ENCODE data around the gene VDAC1. TPM values are rescaled to one million over a fixed set of nuclear protein-coding genes. Genes with fewer than 3 reads are reported as not detected.

Gene VDAC1
- polyA plus RNA-seq, 1 donor (not counting 4 experiments of a cell fraction or from before 2014, with no cell fraction given), result 300 TPM

- dilution Hi-C loops (cut with MboI; ENCODE audit: extremely low pct_ligation_motif_present, low sequenced_read_pairs), result no loop called here
- TF ChIP-seq, protein P1, sequence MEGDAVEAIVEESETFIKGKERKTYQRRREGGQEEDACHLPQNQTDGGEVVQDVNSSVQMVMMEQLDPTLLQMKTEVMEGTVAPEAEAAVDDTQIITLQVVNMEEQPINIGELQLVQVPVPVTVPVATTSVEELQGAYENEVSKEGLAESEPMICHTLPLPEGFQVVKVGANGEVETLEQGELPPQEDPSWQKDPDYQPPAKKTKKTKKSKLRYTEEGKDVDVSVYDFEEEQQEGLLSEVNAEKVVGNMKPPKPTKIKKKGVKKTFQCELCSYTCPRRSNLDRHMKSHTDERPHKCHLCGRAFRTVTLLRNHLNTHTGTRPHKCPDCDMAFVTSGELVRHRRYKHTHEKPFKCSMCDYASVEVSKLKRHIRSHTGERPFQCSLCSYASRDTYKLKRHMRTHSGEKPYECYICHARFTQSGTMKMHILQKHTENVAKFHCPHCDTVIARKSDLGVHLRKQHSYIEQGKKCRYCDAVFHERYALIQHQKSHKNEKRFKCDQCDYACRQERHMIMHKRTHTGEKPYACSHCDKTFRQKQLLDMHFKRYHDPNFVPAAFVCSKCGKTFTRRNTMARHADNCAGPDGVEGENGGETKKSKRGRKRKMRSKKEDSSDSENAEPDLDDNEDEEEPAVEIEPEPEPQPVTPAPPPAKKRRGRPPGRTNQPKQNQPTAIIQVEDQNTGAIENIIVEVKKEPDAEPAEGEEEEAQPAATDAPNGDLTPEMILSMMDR (optimal IDR thresholded peaks at IDR 0.05 in 1 of 3, IDR thresholded peaks at IDR 0.05 in 1 of 3, conservative IDR thresholded peaks at IDR 0.05 in 1 of 3; ENCODE audit: extremely low read depth in 1 of 3, insufficient read depth in 2 of 3, low read length in 3 of 3), result no peak
- no peak for TF ChIP-seq EZH2 (IDR thresholded peaks at IDR 0.05; ENCODE audit: low read length)
- Histone ChIP-seq H3K79me2 (ENCODE audit: control insufficient read depth, insufficient read depth, low read length) (peaks cover 71% of the 10 kb centered on the region), H3K27ac (ENCODE audit: control insufficient read depth, insufficient read depth, low read length) (no peak overlapping the region), H3K4me3 (ENCODE audit: control insufficient read depth in 2 of 3, extremely low read depth in 1 of 3, insufficient read depth in 2 of 3, low read depth in 1 of 3, low read length in 3 of 3) (no peak overlapping the region), H4K20me1 (ENCODE audit: control insufficient read depth, extremely low read depth, insufficient read depth, low read length) (peaks cover 13% of the 10 kb centered on the region), H3K9me1 (ENCODE audit: control insufficient read depth, extremely low read depth, insufficient read depth, low read length) (no peaks in the 10 kb centered on the region), H3K9ac (ENCODE audit: control insufficient read depth, extremely low read depth, insufficient read depth, low read length) (no peak overlapping the region), H3K4me1 (ENCODE audit: control insufficient read depth, extremely low read depth, insufficient read depth, low read length) (no peaks in the 10 kb centered on the region), H3K4me2 (ENCODE audit: control insufficient read depth, extremely low read depth, insufficient read depth, low read depth, low read length) (no peak overlapping the region), H3K27me3 (ENCODE audit: control insufficient read depth, extremely low read depth, insufficient read depth, low read length) (no peaks in the 10 kb centered on the region), H3K36me3 (ENCODE audit: control insufficient read depth in 2 of 2, extremely low read depth in 1 of 2, insufficient read depth in 2 of 2, low read length in 2 of 2) (peaks cover 36 to 41% of the 10 kb centered on the region in 2 experiments), H3K9me3 (ENCODE audit: control insufficient read depth, low read depth, low read length) (no peaks in the 10 kb centered on the region), H2AFZ (ENCODE audit: control insufficient read depth, low read length) (no peak overlapping the region)
- FAIRE-seq (no peak), DNase-seq (ENCODE audit: low read depth, low spot score) (no peak)
Measured at GRCh38 chr5:133985540-133986180, 19.1 kb downstream of the VDAC1 start.

DNA sequence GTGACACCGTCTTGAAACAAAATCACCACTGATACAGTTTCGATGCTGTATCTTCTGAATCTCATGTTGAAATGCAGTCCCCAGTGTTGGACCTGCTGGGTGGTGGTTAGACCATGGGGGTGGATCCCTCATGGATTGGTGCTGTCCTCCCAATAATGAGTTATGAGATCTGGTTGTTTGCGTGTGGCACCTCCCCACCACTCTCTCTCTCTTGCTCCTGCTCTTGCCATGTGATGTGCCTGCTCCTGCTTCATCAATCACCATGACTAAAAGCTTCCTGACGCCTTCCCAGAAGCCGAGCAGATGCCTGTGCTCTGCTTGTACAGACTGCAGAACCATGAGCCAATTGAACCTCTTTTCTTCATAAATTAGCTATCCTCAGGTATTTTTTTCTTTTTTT is 21.1 kb downstream of the VDAC1 start:
- TF ChIP-seq, protein P1 (optimal IDR thresholded peaks at IDR 0.05 in 1 of 3, IDR thresholded peaks at IDR 0.05 in 1 of 3, conservative IDR thresholded peaks at IDR 0.05 in 1 of 3; ENCODE audit: extremely low read depth in 1 of 3, insufficient read depth in 2 of 3, low read length in 3 of 3), result no peak
- no peak for TF ChIP-seq EZH2 (IDR thresholded peaks at IDR 0.05; ENCODE audit: low read length)
- H3K79me2 ChIP-seq (ENCODE audit: control insufficient read depth, insufficient read depth, low read length), result peaks cover 65% of the 10 kb centered on the region
- no peak overlapping the region for H2AFZ ChIP-seq (ENCODE audit: control insufficient read depth, low read length)
- dilution Hi-C loops (cut with MboI; ENCODE audit: extremely low pct_ligation_motif_present, low sequenced_read_pairs), result no loop called here
- FAIRE-seq (no peak), DNase-seq (ENCODE audit: low read depth, low spot score) (no peak)
- H3K4me2 ChIP-seq (ENCODE audit: control insufficient read depth, extremely low read depth, insufficient read depth, low read depth, low read length), result no peak overlapping the region
- H3K27ac ChIP-seq (ENCODE audit: control insufficient read depth, insufficient read depth, low read length), result no peak overlapping the region
- H3K36me3 ChIP-seq (ENCODE audit: control insufficient read depth in 2 of 2, extremely low read depth in 1 of 2, insufficient read depth in 2 of 2, low read length in 2 of 2), result peaks cover 34 to 35% of the 10 kb centered on the region in 2 experiments
- no peaks in the 10 kb centered on the region for H3K4me1 ChIP-seq (ENCODE audit: control insufficient read depth, extremely low read depth, insufficient read depth, low read length)
- no peak overlapping the region for H3K4me3 ChIP-seq (ENCODE audit: control insufficient read depth in 2 of 3, extremely low read depth in 1 of 3, insufficient read depth in 2 of 3, low read depth in 1 of 3, low read length in 3 of 3)
- no peaks in the 10 kb centered on the region for H3K27me3 ChIP-seq (ENCODE audit: control insufficient read depth, extremely low read depth, insufficient read depth, low read length)
- H3K9me3 ChIP-seq (ENCODE audit: control insufficient read depth, low read depth, low read length), result no peaks in the 10 kb centered on the region
- no peak overlapping the region for H3K9ac ChIP-seq (ENCODE audit: control insufficient read depth, extremely low read depth, insufficient read depth, low read length)
- H4K20me1 ChIP-seq (ENCODE audit: control insufficient read depth, extremely low read depth, insufficient read depth, low read length), result peaks cover 13% of the 10 kb centered on the region
- no peaks in the 10 kb centered on the region for H3K9me1 ChIP-seq (ENCODE audit: control insufficient read depth, extremely low read depth, insufficient read depth, low read length)
